Mesenchymal stem cell (in vitro differentiated cells and primary cell): Measurements from ENCODE around the gene PARD6B.
A peak's percentile ranks its signal among the peaks of the same experiment; 100 is the strongest.
"Not testable (repeated sequence)": the region's sequence is repeated elsewhere in the genome, so short reads cannot be mapped to it uniquely, and the experiment has no call there.

Experiments
- DNase-seq: peaks from one replicate; pipeline ENCODE4 v3.0.0-alpha.2; 2013
- H2AFZ ChIP-seq: one replicate; pipeline ENCODE4 v1.6.1; 2013; ENCODE audit warnings: low read depth, mild to moderate bottlenecking, control low read depth, inconsistent platforms, low read length, moderate library complexity
- H2AK5ac ChIP-seq: 2 replicates; pipeline ENCODE4 v1.6.1; 2013; ENCODE audit warnings: low read length, moderate library complexity, mild to moderate bottlenecking, inconsistent platforms; ENCODE audit not compliant: severe bottlenecking
- H2BK120ac ChIP-seq: one replicate; pipeline ENCODE4 v1.6.1; 2013; ENCODE audit warnings: low read depth, mild to moderate bottlenecking, inconsistent platforms, low read length, moderate library complexity
- H2BK12ac ChIP-seq, 2 experiments: one replicate each; pipeline ENCODE4 v1.6.1; 2013; ENCODE audit warnings: inconsistent platforms in 2 of 2, low read length in 2 of 2, mild to moderate bottlenecking in 2 of 2, moderate library complexity in 2 of 2, control low read depth in 1 of 2
- H2BK15ac ChIP-seq: one replicate; pipeline ENCODE4 v1.6.1; 2013; ENCODE audit warnings: mild to moderate bottlenecking, low read depth, inconsistent platforms; ENCODE audit not compliant: poor library complexity, severe bottlenecking
- H2BK5ac ChIP-seq: 2 replicates; pipeline ENCODE4 v1.6.1; 2013; ENCODE audit warnings: low read depth, mild to moderate bottlenecking, low read length, control low read depth, inconsistent platforms; ENCODE audit not compliant: poor library complexity, severe bottlenecking
- H3K14ac ChIP-seq, 2 experiments: one replicate each; pipeline ENCODE4 v1.6.1; 2013; ENCODE audit warnings: inconsistent platforms in 2 of 2, low read length in 2 of 2, control low read depth in 1 of 2, mild to moderate bottlenecking in 1 of 2, moderate library complexity in 1 of 2
- H3K18ac ChIP-seq, 2 experiments: one replicate each; pipeline ENCODE4 v1.6.1; 2013; ENCODE audit warnings: inconsistent platforms in 2 of 2, low read length in 2 of 2, control low read depth in 1 of 2, low read depth in 1 of 2, mild to moderate bottlenecking in 1 of 2
- H3K23ac ChIP-seq, 2 experiments: one replicate each; pipeline ENCODE4 v1.6.1; 2013; ENCODE audit warnings: inconsistent platforms in 2 of 2, low read length in 2 of 2, mild to moderate bottlenecking in 2 of 2, moderate library complexity in 2 of 2, control low read depth in 1 of 2
- H3K27ac ChIP-seq: 2 replicates; pipeline ENCODE4 v1.5.1; 2013; ENCODE audit warnings: mild to moderate bottlenecking, moderate library complexity, low read length, control low read depth, inconsistent platforms; ENCODE audit not compliant: poor library complexity, severe bottlenecking
- H3K27me3 ChIP-seq, 2 experiments: 2 replicates each; pipeline versions ENCODE4 v1.6.1 to v1.7.0; 2013; ENCODE audit warnings: low read length in 2 of 2, mild to moderate bottlenecking in 2 of 2, moderate library complexity in 2 of 2, control low read depth in 1 of 2, inconsistent platforms in 1 of 2; ENCODE audit not compliant: control insufficient read depth in 1 of 2, insufficient read depth in 1 of 2
- H3K36me3 ChIP-seq, 2 experiments: 2 replicates each; pipeline versions ENCODE4 v1.6.1 to v1.7.0; 2013; ENCODE audit warnings: low read length in 2 of 2, control low read depth in 1 of 2, inconsistent platforms in 1 of 2, low read depth in 1 of 2, mild to moderate bottlenecking in 1 of 2; ENCODE audit not compliant: insufficient read depth in 2 of 2, control insufficient read depth in 1 of 2
- H3K4ac ChIP-seq, 2 experiments: one replicate each; pipeline ENCODE4 v1.6.1; 2013; ENCODE audit warnings: inconsistent platforms in 2 of 2, low read length in 2 of 2, mild to moderate bottlenecking in 2 of 2, moderate library complexity in 2 of 2, control low read depth in 1 of 2, low read depth in 1 of 2
- H3K4me1 ChIP-seq: 2 replicates; pipeline ENCODE4 v1.6.1; 2013; ENCODE audit warnings: low read depth, low read length, control low read depth; ENCODE audit not compliant: control insufficient read depth, insufficient read depth
- H3K4me2 ChIP-seq: 2 replicates; pipeline ENCODE4 v1.6.1; 2013; ENCODE audit warnings: low read length, mild to moderate bottlenecking, inconsistent platforms; ENCODE audit not compliant: poor library complexity, severe bottlenecking
- H3K4me3 ChIP-seq, 2 experiments: 2 replicates each; pipeline versions ENCODE4 v1.5.1 to v1.7.0; 2013; ENCODE audit warnings: low read length in 2 of 2, mild to moderate bottlenecking in 2 of 2, control low read depth in 1 of 2, low read depth in 1 of 2; ENCODE audit not compliant: insufficient read depth in 1 of 2
- H3K79me1 ChIP-seq: replicated peaks from 2 replicates; pipeline ENCODE4 v1.6.1; 2013; ENCODE audit warnings: mild to moderate bottlenecking, control low read depth, low read length, inconsistent platforms; ENCODE audit not compliant: poor library complexity, severe bottlenecking
- H3K9ac ChIP-seq: 2 replicates; pipeline ENCODE4 v1.7.0; 2013; ENCODE audit warnings: mild to moderate bottlenecking, low read length, moderate library complexity
- H3K9me3 ChIP-seq: 2 replicates; pipeline ENCODE4 v1.7.0; 2013; ENCODE audit warnings: mild to moderate bottlenecking, low read length; ENCODE audit not compliant: control insufficient read depth
- H4K8ac ChIP-seq: one replicate; pipeline ENCODE4 v1.6.1; 2013; ENCODE audit warnings: inconsistent platforms, mild to moderate bottlenecking, low read length, moderate library complexity
- H4K91ac ChIP-seq: one replicate; pipeline ENCODE4 v1.6.1; 2013; ENCODE audit warnings: mild to moderate bottlenecking, low read length, inconsistent platforms
- WGBS: methylation state at CpG from one replicate; pipeline ENCODE4 v1.1.7; 2013; ENCODE audit warnings: mixed read lengths; 5-methylcytosine and 5-hydroxymethylcytosine counted together

Gene PARD6B

GRCh38 chr20:50693001-50693400 lies 38.4 kb upstream of the PARD6B start:
- Histone ChIP-seq H2AFZ (no peak overlapping the region), H4K8ac (no peak overlapping the region), H3K4me3 (no peak overlapping the region), H3K4me1 (peaks cover 27% of the 10 kb centered on the region), H3K9me3 (no peaks in the 10 kb centered on the region), H3K4ac (no peak overlapping the region), H2BK120ac (no peak overlapping the region), H2AK5ac (peak overlapping the region; percentile 42), H2BK5ac (no peak overlapping the region), H2BK15ac (no peak overlapping the region), H2BK12ac (no peak overlapping the region), H3K14ac (no peak overlapping the region), H3K23ac (no peak overlapping the region), H3K36me3 (peaks cover 0 to 6% of the 10 kb centered on the region in 2 experiments), H3K9ac (peak overlapping the region; percentile 90), H3K79me1 (peaks cover 6% of the 10 kb centered on the region), H3K27me3 (no peaks in the 10 kb centered on the region), H3K4me2 (no peak overlapping the region), H3K27ac (no peak overlapping the region), H3K18ac (peak overlapping the region in 1 of 2 experiments; percentile 56), H4K91ac (no peak overlapping the region)
- no peak for DNase-seq
- WGBS: no CpG with 5 or more reads among the region's 1 CpG

- Histone ChIP-seq H3K4me1 (peaks cover 21% of the 10 kb centered on the region), H3K79me1 (peaks cover 3% of the 10 kb centered on the region), H2BK5ac (no peak overlapping the region), H3K9me3 (no peaks in the 10 kb centered on the region), H2BK15ac (no peak overlapping the region), H3K27ac (no peak overlapping the region), H3K9ac (peak overlapping the region; percentile 61), H3K18ac (peak overlapping the region in 1 of 2 experiments; percentile 38), H4K8ac (peak overlapping the region; percentile 28), H3K23ac (no peak overlapping the region), H3K4me2 (no peak overlapping the region), H3K4me3 (peak overlapping the region in 1 of 2 experiments; percentile 25), H2BK12ac (peak overlapping the region in 1 of 2 experiments; percentile 64), H4K91ac (no peak overlapping the region), H3K4ac (peak overlapping the region in 1 of 2 experiments; percentile 42), H3K36me3 (no peaks in the 10 kb centered on the region), H2AK5ac (peak overlapping the region; percentile 48), H2BK120ac (peak overlapping the region; percentile 42), H2AFZ (no peak overlapping the region), H3K27me3 (no peaks in the 10 kb centered on the region), H3K14ac (no peak overlapping the region)
- no peak for DNase-seq
- 89% methylated on average over 3 of the region's 9 CpGs for WGBS
Observed at GRCh38 chr20:50694379-50695134, 36.8 kb upstream of the PARD6B start.

- peak overlapping the region in 1 of 2 experiments; percentile 25 for H3K4me3 ChIP-seq
- 75% methylated on average over 7 of the region's 9 CpGs for WGBS
- no peak overlapping the region for H3K23ac ChIP-seq
- peak overlapping the region; percentile 40 for H4K8ac ChIP-seq
- DNase-seq: no peak
- H3K14ac ChIP-seq: no peak overlapping the region
- no peak overlapping the region for H3K4ac ChIP-seq
- H3K9ac ChIP-seq: peak overlapping the region; percentile 61
- no peak overlapping the region for H3K4me2 ChIP-seq
- H4K91ac ChIP-seq: no peak overlapping the region
- peak overlapping the region; percentile 9 for H2BK120ac ChIP-seq
- no peaks in the 10 kb centered on the region for H3K79me1 ChIP-seq
- H3K27me3 ChIP-seq: no peaks in the 10 kb centered on the region
- H2AK5ac ChIP-seq: peak overlapping the region; percentile 50
- peak overlapping the region in 1 of 2 experiments; percentile 71 for H3K18ac ChIP-seq
- H3K4me1 ChIP-seq: peaks cover 14% of the 10 kb centered on the region
- no peaks in the 10 kb centered on the region for H3K9me3 ChIP-seq
- no peaks in the 10 kb centered on the region for H3K36me3 ChIP-seq
- no peak overlapping the region for H2BK5ac ChIP-seq
- no peak overlapping the region for H2BK15ac ChIP-seq
- no peak overlapping the region for H3K27ac ChIP-seq
- peak overlapping the region in 1 of 2 experiments; percentile 52 for H2BK12ac ChIP-seq
- H2AFZ ChIP-seq: no peak overlapping the region
Observed at GRCh38 chr20:50695135-50695872, 36.1 kb upstream of the PARD6B start.

- H2BK15ac ChIP-seq, H4K91ac ChIP-seq, H3K14ac ChIP-seq, H3K23ac ChIP-seq, H2BK5ac ChIP-seq, DNase-seq, H3K18ac ChIP-seq, H3K9me3 ChIP-seq, H2AFZ ChIP-seq, H3K36me3 ChIP-seq, H3K9ac ChIP-seq, H3K4me1 ChIP-seq, H3K79me1 ChIP-seq, H2AK5ac ChIP-seq, H3K27ac ChIP-seq, H2BK120ac ChIP-seq, H2BK12ac ChIP-seq, H4K8ac ChIP-seq, H3K27me3 ChIP-seq, H3K4me2 ChIP-seq, H3K4ac ChIP-seq, H3K4me3 ChIP-seq: not testable (repeated sequence)
- WGBS: over 99% methylated on average over 7 of the region's 7 CpGs
Observed at GRCh38 chr20:50698255-50698654, 33.1 kb upstream of the PARD6B start.
